Activated CD8-positive, alpha-beta T cell treated with anti-CD3 and anti-CD28 coated beads for 36 hours (primary cell): ENCODE results near the gene ITIH5. TPM values are rescaled to one million over a fixed set of nuclear protein-coding genes. Genes with fewer than 3 reads are reported as not detected.

ENCODE experiments used
- ATAC-seq: fragments of 200-7000 bp; cut with Tn5 transposase; one replicate; pipeline ENCODE4 v1.10.0; 2021; ENCODE audit warnings: mild to moderate bottlenecking, moderate library complexity
- CTCF ChIA-PET: fragments of 350-600 bp; sonication (Branson Sonifier 250); formaldehyde crosslinking; loops from one replicate; lab custom pipeline; 2021; ENCODE audit warnings: antibody characterized with exemption; lab: Charles Lee
- POLR2A ChIA-PET: fragments of 350-600 bp; sonication (Branson Sonifier 250); formaldehyde crosslinking; loops from one replicate; lab custom pipeline; 2021; ENCODE audit warnings: antibody characterized with exemption; lab: Charles Lee
- DNase-seq: peaks from one replicate; pipeline ENCODE4 v3.0.0-alpha.2; 2020
- H3K27ac Mint-ChIP-seq: one replicate; pipeline ENCODE4 v1.8.0; 2021; ENCODE audit warnings: mild to moderate bottlenecking, mixed read lengths
- H3K27me3 Mint-ChIP-seq: one replicate; pipeline ENCODE4 v1.8.0; 2021; ENCODE audit warnings: mixed read lengths
- H3K36me3 Mint-ChIP-seq: one replicate; pipeline ENCODE4 v1.8.0; 2021; ENCODE audit warnings: low read depth, mixed read lengths
- H3K4me1 Mint-ChIP-seq: one replicate; pipeline ENCODE4 v1.8.0; 2021; ENCODE audit warnings: low read depth, mixed read lengths
- H3K4me3 Mint-ChIP-seq: one replicate; pipeline ENCODE4 v1.8.0; 2021; ENCODE audit warnings: mild to moderate bottlenecking, moderate library complexity, mixed read lengths
- H3K9me3 Mint-ChIP-seq: one replicate; pipeline ENCODE4 v1.8.0; 2021; ENCODE audit warnings: mixed read lengths
- CTCF ChIP-seq: fragments of 200-600 bp; IDR thresholded peaks from one replicate; pipeline ENCODE4 v1.8.0; 2022; ENCODE audit warnings: antibody characterized with exemption, mild to moderate bottlenecking
- intact Hi-C: fragments of 100-400 bp; cut with micrococcal nuclease; formaldehyde crosslinking; loops from one replicate; pipeline ENCODE4 v1.10.0; 2022
- total RNA-seq, 2 experiments: library from RNA; stranded (reverse); gene quantifications; one replicate each; pipeline ENCODE4 v1.2.3, GENCODE V29; 2021

Gene ITIH5
- total RNA-seq, 2 experiments from 2014 or later, result not detected

- ChIA-PET CTCF (no interaction called here), POLR2A (no interaction called here)
- Mint-ChIP-seq H3K27me3 (no peaks in the 10 kb centered on the region), H3K4me3 (no peak overlapping the region), H3K36me3 (no peaks in the 10 kb centered on the region), H3K4me1 (no peaks in the 10 kb centered on the region), H3K27ac (no peak overlapping the region), H3K9me3 (no peaks in the 10 kb centered on the region)
- no peak for TF ChIP-seq CTCF
- DNase-seq (no peak), ATAC-seq (no peak)
- intact Hi-C loops, result no loop called here
Observed at GRCh38 chr10:7577176-7577575, 89.6 kb downstream of the ITIH5 start.

DNA sequence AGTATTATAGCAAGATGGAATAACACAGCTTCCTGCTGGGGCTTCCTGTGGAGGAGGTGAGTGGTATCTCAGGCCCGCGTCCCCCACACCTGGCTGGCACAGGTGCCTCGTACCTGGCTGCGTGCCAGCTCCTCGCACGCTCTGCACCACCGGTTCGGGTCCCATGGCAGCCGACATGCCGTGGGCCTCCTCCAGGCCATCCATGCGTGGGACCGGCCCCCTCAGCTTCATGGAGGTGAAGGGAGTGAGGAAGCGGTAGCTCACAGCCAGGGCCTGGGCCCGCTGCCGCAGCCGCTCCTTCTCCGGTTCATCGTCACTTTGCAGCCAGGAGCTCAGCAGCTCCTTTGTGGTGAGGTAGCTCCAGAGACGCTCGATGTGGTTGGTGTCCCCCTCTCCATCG lies 90.4 kb downstream of the ITIH5 start:
- Mint-ChIP-seq H3K27me3 (peaks cover 2% of the 10 kb centered on the region), H3K4me3 (no peak overlapping the region), H3K36me3 (no peaks in the 10 kb centered on the region), H3K27ac (no peak overlapping the region), H3K4me1 (no peaks in the 10 kb centered on the region), H3K9me3 (no peaks in the 10 kb centered on the region)
- POLR2A ChIA-PET, result no interaction called here
- intact Hi-C loops, result no loop called here
- ATAC-seq (no peak), DNase-seq (no peak)
- CTCF ChIA-PET, result interaction anchor here (0.7 kb wide), 1 partner anchor 51 kb away, joined by 4 read pairs; no protein-coding TSS in a partner anchor
- TF ChIP-seq CTCF, result no peak

DNA sequence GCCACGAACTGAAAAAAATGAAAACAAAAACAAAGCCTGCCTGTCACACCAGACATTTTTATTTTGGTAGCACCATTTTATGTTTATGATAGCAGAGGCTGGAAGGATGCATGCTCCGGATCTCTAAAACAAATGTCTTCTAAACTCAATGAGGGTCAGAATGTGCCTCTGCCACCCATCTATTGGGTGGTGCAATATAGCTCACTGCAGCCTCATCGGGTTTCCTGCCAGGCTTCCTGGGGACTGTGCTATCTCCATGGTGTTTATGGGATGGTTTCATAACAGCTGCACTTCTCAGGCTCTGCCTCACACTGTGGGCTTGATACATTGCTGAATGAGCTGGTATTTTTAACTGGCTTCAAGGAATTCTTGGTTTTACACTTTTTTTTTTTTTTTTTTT lies 94.4 kb downstream of the ITIH5 start:
- ChIA-PET CTCF (no interaction called here), POLR2A (no interaction called here)
- Mint-ChIP-seq H3K27me3 (peaks cover 2% of the 10 kb centered on the region), H3K36me3 (no peaks in the 10 kb centered on the region), H3K4me3 (no peak overlapping the region), H3K9me3 (no peaks in the 10 kb centered on the region), H3K27ac (no peak overlapping the region), H3K4me1 (no peaks in the 10 kb centered on the region)
- TF ChIP-seq CTCF, result no peak
- no peak for DNase-seq
- no peak for ATAC-seq
- intact Hi-C loops, result no loop called here

DNA sequence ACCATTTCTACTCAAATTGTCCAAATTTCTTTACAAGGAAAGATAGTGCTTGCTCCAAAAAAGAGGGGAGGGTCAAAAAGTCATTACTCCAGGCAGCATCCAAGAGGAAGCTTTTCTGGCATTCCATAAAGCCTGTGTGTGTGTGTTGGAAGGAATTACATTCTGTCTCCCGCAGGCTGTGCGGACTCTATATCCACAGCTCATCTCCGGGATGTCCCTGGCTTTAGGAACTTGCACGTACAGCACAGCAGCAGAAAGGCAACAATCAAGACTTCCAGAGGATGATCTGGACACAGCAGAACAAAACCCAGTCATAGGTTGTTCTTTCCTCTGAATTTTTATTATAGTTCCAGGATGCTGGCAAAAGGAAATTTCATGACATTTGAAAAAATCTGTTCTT lies 94.8 kb downstream of the ITIH5 start:
- Mint-ChIP-seq H3K4me3 (no peak overlapping the region), H3K9me3 (no peaks in the 10 kb centered on the region), H3K36me3 (no peaks in the 10 kb centered on the region), H3K4me1 (no peaks in the 10 kb centered on the region), H3K27ac (no peak overlapping the region), H3K27me3 (peaks cover 2% of the 10 kb centered on the region)
- TF ChIP-seq CTCF, result no peak
- DNase-seq (no peak), ATAC-seq (no peak)
- intact Hi-C loops, result no loop called here
- ChIA-PET POLR2A (no interaction called here), CTCF (no interaction called here)

GRCh38 chr10:7567911-7568620 lies 98.7 kb downstream of the ITIH5 start:
- H3K27me3 Mint-ChIP-seq, result peaks cover 2% of the 10 kb centered on the region
- POLR2A ChIA-PET, result no interaction called here
- ATAC-seq (no peak), DNase-seq (no peak)
- H3K4me1 Mint-ChIP-seq, result no peaks in the 10 kb centered on the region
- H3K36me3 Mint-ChIP-seq, result no peaks in the 10 kb centered on the region
- CTCF ChIA-PET, result interaction anchor here (0.9 to 1.0 kb wide), 2 partner anchors 42 to 648 kb away, joined by 3 read pairs; no protein-coding TSS in a partner anchor
- no peak overlapping the region for H3K4me3 Mint-ChIP-seq
- no peaks in the 10 kb centered on the region for H3K9me3 Mint-ChIP-seq
- H3K27ac Mint-ChIP-seq, result no peak overlapping the region
- intact Hi-C loops, result no loop called here
- TF ChIP-seq CTCF, result no peak
